Measurements from ENCODE around the gene WHRN.

The WHRN gene

DNA sequence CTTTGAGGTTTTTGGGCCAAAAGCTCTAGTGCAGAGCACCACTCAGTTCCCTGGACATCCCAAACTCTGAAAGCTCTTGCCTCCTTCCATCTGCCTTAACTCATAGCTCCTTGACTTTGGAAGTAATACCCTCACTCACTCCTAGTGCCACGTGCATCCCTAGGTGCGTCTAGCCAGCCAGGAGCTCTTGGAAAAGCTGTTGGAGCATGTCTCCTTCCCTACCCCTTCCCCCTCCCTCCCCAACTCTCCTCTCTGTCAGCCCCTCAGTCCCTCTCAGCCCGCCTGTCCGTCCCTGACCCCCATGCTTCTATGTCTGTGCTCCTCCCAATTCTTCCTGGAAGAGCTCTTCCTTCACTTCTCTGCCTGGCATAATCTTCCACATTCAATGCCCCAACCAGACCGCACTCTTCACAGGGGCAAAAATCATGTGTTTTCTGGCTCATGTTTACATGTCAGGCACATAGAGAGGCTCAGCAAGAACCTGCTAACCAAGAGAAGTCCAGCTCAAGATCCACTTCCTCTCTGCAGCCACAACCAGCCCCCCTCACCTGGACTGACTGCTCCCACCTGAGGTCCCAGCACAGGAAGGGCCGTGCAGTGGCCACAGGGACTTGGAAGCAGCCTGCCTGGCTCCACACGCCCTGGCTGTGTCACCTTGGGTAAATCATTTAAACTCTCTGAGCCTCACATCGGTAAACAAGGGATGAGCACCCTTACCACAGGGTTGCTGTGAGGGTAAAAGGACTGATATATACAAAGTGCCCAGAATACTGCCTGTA, 58.4 kb downstream of the WHRN start:
- DNase-seq = no peak

DNA sequence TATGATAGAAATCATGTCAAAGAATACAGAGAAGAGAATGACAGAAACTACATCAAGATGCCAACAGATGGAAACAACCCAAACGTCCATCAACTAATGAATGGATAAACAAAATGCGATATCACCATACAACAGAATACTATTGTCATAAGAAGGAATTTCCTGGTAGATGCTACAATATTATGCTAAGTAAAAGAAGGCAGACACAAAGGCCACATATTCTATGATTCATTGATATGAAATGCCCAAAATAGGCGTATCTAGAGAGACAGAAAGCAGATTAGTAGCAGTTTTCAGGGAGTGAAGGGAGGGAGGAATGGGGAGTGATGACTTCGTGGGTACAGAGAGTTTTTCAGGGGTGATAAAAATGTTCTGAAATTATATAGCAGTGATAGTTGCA, 59.2 kb downstream of the WHRN start:
- no peak for DNase-seq

DNA sequence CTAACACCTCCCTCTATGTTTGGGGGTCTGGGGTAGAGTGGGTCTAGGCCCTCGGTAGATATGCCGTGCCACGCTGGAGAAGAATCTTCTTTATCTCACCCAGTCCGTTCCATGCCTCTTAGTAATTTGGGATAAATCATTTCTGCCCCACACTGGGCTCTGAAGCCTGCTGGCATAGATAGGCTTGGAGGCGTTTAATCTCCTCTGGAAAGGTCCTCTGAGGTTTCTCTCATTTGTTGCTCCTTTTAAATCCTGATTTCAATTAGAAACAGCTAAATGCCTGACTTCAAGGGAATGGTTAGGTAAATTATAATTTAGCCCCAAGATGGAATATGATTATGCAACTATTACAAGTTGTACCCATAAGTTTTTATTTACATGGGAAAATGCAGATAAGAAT, 59.7 kb downstream of the WHRN start:
- no peak for DNase-seq

DNA sequence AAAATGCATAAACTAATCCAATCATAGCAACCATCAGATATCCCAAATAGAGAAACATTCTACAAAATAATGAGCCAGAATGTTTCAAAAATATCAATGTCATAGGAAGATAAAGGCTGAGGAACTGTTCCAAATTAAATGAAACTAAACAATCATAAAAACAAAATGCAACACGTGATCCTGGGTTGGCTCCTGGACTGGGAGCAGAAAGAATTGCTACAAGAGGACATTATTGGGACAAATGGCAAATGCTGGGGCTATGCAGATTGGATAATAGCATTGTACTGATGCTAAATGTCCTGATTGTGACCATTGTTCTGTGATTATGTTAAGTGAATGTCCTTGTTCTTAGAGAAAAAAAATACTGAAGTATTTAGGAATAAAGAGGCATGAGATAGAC, 63.3 kb downstream of the WHRN start:
- DNase-seq = no peak

DNA sequence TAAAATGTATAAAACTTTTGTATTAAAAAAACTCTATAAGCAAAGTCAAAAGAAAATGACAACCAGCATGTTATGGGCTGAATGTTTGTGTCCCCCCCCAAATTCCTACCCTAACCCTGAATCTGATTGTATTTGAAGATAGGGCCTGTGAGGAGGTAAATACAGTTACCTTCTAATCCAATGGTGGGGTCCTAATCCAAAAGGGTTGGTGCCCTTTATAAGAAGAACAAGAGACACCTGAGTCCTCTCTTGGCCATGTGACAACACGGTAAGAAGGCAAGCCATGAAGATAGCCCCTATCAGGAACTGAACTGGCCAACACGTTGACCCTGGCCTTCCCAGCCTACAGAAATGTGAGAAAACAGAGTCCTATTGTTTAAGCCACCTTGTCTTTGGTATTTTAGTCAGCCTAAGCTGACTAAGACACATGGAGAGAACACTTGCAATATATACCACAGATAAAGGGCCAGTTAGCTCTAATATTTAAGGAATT, 67.8 kb downstream of the WHRN start:
- DNase-seq = no peak

DNA sequence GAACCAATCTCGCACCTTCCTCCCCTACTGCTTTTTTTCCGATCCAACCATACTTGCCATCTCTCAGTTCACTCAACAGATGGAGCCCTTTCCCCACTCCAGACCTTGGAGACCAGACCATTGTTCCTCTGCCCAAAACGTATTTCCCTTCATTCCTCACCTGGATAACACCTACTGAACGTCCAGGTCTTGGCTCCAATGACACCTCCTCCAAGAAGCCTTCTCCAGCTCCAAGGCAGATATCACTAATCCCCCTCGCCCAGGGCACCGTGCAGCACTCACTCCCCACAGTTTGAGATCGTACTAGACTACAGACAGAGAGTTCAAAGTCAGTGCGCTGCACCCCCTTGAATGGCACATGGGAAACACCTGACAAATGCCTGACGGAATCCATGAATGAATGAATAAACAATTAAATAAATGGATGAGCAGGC, 70.4 kb downstream of the WHRN start:
- DNase-seq = peak; percentile 87

DNA sequence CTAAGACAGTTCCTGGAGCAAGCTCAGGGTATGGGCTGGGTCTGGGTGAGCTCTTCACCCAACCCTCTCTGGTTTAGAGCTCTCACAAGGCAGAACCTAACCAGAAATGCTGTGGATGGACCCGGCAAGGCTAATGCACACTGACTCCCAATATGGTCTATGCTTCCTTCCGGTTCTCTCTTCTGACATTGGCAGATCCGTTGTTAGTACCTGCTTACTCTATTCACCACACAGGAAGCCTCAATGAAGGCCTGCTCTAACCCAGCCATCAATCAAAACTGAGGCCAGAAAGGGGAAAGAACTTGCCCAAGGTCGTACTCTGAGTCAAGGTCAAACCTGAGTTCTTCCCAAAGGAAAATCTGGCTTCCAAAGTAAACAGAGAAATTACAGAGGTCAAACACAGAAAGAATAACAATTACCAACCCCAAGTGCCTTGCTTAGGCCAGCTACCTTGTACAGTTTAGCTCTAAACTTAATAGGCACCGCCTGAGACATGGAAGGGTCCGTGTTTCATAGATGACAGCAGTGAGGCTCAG, 71.5 kb downstream of the WHRN start:
- DNase-seq = no peak

DNA sequence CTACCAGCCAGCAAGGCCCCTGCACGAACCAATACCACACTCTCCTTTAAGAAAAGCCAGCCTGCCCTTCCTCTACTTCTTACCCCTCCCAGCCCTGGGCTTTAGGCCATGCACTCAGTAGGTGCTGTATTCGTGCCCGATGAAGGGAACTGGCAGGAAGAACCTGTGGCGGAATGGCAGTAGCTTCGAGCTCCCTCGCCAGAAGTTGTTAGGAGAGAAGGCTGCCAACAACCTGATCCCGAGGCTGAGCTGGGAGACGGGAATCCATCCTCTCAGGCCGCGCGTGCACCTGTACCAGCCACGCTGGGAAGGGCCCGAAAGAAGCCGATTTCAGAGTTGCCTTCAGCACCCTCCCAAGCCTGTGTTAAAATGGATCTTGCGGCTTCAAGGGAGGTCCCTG, 72.2 kb downstream of the WHRN start:
- DNase-seq = no peak

DNA sequence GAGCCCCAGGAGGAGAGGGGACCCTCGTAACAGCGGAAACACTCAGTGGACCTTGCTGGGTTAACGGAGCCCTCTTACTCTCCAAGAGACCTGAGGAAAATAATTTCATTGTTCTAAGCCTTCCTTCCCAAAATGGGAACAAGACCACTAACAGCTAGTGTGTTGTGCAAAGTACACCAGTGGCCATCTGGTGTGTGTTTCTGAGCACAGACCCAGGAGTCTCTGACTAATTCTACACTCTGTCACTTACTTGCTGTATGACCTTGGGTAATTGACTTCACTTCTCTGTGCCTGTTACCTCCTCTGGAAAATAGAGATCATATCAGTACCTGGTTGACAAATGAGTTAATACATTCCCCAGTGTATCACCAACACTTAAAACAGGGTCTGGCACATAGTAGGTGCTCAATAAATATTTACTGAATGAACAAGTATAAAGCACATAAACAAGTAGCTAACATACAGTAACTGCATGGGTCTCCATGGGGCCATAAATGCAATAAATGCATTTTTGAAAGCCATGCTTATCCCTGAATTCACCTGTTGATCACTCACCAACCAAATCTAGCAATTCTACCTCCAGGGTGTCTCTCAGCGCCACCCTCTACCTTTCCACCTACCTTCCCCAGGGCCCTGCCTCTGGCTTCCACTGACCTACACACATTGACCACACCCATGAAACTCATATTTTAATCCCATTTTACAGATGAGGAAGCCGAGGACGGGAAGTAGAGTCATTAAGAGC, 72.8 kb downstream of the WHRN start:
- DNase-seq = no peak

DNA sequence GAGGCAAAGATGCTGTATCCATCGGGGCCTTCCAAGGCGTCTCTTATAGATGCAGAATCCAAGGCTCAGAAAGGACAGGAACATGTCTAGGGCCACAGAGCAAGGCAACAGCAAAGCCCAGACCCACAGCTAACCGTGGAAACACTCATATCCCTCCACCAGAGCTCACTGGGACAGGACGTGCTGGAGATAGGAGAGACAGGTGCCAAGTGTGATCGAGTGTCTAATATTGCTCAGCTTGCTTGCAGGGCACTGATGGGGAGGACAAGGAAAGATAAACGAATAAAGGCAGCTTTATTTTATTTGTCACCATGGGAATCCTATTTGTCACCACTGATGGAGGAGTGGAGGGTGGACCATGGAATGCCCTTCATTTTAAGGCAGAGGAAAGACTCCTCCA, 73.5 kb downstream of the WHRN start:
- no peak for DNase-seq

DNA sequence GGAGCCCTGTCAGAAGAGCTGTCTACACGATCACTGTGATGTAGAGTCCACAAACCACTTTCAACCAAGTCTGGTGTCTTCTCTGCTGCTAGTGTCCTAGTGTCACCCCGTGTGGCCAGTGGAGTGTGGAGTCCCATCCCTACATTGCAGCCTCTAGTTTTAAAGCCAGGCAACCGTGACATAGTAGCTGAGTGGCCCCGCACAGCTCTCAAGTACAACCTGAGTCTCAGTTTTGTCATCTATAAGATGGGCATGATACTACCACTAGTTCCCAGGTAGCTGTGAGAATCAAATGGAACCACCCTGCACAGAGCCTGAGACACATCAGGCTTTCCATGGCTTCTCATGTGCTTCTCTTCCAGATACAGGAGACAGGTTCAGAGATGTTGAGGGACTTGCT, 74.3 kb downstream of the WHRN start:
- no peak for DNase-seq

DNA sequence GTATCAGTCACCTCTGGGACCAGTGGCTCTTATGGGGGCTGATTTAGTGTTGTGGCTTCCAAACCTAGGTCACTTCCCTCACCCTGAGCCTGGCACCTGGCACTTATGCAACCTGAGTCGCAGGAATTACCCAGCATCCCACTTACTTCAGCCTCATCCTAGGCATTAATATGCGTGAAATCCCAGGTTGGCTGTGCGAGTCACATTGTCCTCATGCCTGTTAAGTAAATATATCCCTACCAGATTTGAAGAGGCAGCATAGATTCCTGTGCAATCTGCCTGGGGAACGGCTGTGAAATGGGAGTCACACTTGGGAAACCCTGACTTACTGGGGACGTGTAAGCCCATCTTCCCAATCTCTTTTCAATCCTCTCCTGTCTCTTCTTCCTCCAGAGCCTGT, 74.8 kb downstream of the WHRN start:
- peak; percentile 80 for DNase-seq

DNA sequence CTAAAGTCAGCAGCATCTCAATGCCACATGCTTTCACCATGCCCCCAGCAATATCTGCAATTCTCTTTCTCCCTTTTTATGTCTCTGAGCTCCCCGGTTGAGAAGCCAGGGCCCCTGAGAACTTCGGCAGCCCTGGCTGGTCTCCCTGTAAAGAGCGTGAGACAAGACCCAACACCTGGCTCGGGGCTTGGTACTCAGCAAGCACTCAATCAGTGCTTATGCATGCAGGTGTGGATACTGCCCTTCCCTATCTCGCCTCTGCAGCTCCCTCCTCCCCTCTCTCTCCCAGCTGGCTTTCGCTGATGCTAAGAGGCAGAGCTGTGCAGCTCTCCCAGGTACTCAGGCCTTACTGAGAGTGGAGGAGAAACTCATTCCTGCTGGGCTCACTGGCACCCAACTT, 75.8 kb downstream of the WHRN start:
- DNase-seq = no peak

DNA sequence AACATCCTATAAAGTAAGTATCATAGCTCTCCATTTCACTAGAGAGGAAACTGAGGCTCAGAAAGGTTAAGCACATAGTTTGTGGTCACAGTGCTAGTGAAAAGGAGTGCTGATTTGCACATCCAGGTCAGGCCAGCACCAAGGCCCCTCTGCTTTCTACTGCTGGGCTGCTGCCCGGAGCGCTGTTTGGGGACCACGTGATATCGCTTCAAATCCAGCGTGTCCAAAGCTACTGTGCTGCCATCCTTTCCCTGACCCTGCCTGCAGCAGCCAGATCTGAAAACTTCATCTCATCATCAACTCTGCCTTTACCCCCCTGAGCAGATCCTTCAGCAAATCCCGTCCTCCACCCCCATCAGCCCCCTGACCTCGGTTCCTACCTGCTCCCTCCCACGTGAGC, 76.8 kb downstream of the WHRN start:
- no peak for DNase-seq

DNA sequence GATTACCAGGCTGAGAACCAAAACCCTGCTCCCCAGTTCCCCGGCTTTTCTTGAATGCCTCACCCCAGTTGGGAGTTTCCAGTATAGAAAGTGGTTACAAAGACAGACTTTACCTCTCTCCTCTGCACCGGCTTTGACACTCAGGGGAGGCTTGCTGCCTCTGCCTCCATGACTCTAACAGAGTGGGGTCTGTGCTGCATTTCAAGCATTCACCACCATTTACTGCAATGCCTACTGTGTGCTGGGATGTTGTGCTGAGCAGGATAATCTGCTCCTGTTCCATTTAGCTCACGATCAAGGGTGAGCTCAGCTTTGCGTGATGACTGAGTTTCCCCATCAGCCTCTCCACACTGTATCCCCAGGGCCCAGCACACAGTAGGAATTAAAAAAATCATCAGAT, 77.6 kb downstream of the WHRN start:
- DNase-seq = no peak

DNA sequence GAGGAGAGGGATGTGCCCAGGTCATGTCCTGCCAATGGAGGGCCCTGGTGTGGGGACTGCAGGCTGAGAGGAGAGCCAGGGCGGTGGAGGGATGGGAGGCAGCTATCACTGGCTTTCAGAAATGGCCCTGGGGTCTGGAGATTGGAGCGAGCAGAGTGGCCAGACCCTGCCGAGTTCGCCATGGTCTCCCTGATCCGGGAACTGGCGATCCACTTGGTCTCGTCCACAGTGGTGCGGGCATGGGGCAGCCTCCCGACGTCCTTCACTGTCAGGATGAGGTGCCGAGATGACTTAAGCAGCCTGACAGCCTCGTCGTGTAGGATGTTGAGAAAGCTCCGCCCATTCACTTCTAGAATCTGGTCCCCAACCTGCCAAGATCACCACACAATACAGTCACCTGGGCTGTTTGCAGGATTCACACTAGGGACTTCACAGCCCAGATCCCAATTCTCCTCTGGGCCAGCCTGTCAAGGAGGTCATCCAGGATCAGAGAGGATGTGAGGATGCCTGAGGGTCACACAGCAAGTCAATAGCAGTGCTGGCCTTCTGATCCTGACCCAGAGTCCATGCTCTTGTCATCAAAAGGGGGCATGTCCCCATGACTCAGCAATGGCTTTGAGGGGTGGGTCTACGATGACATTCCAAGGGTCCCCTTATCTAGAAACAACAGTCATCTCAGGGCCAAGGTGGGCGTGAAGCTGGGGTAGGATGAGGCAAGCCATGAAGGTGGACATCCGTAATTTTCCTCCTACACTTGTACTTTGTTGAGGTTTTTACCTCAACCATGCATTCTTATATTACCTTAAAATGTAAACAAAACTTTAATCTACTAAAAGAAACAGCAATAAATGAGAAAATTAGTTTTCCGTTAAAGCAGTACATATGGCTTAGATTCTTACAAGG, 79.0 kb downstream of the WHRN start:
- no peak for DNase-seq

DNA sequence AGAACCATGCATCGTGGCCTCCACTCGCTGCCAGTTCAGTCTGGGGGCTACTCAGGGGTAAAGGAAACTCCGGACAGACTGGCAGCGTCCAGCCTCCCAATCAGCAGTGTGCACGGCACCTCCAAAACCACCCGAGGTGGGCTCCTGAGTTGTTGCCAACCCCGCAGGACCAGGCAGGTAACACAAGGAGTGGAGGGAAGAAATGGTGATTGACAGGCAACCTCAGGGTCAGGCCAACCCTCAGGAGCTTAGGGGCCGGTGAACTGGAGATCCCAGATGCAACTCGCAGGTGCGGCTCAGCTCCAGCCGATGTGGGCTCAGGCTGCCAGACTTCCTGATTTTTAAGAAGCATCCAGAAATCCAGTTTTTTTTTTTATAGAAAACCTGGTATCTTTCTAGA, 80.1 kb downstream of the WHRN start:
- DNase-seq = no peak

DNA sequence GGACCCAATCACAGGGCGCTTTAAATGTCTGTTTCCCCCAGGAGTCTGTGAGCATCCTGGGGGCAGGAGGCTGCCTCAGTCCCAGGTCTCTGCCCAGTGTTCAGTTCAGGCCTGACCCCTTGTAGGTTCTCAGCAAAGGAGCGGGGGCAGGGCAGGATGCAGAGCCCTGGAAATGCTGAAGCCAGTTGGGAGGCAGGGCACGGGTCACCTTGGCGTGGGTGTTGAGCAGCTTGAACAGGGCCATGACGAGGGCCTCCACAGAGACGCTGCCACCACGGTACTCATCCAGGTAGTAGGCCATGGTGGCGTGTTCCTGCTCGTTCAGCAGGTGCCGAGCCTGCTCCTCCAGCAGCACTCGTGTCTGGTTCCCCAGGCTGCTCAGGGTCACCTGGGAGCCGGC, 81.1 kb downstream of the WHRN start:
- DNase-seq = no peak

DNA sequence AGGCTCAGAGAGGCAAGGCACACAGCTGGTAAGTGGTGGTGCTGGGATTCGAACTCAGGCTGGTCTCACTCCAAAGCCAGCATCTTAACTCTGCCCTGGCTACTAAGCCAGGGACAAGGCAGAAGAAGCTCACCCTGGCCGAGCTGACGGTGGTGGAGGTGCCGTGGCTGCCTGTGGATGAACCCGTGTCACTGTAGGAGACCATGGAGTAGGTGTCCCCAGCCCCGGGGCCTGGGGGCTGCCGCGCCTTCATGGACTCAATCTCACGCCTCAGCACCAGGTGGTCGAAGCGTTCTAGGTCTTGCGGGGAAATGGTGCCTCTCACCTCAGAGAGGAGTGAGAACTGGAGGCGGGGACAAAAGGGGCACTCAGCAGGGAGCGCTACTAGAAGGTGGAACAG, 82.1 kb downstream of the WHRN start:
- DNase-seq = no peak

DNA sequence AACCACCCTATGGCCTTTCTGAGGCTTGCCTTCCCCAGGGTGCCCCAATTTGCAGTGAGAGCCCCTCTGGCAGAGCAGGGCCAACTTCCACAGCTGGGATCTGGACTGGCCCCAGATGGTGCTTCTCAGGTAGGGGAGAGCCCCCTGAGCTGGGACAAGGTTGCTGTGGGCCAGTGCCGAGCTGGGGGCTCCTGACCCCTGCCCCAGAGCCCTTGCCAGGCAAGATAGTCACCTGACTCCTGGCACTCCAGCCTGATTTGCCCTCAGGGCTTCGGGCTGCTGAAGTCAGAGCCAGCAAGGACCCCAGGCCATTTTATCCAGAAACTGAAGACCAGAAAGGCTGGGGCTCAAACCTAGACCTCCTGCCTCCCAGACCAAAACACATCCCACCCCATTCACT, 84.1 kb downstream of the WHRN start:
- DNase-seq = no peak

DNA sequence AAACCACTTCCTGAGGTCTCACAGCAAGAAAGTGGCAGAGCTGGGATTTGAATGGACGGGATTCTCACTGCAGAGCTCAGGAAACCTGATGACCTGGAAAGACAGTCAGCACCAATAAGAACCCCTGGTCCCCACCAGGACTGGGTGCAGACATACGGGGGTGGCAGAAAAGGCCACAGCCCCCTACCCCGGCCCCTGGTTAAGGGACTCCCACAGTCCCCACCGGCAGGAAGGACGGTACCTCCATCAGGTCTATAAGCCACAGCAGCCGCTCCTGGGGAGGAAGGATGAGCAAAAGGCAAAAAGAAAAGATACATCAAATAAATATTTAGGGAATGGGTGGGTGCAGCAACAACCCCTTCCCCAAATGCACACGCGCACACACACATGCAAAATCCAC, 85.5 kb downstream of the WHRN start:
- no peak for DNase-seq

DNA sequence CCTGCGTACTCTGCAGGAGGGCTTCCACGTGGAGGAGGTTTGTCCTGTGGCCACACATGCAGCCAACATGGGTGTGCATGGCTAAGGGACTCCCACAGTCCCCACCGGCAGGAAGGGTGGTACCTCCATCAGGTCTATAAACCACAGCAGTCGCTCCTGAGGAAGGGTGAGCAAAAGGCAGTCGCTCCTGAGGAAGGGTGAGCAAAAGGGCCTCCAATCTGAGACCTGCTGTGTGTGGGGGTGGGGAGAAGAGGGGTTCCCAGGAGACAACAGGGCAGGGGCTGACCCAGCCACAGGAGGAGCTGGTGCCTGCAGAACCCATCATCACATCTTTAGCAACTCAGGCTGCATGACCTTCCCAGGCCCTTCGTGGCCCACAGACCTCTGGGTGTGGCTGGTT, 87.2 kb downstream of the WHRN start:
- DNase-seq = no peak

DNA sequence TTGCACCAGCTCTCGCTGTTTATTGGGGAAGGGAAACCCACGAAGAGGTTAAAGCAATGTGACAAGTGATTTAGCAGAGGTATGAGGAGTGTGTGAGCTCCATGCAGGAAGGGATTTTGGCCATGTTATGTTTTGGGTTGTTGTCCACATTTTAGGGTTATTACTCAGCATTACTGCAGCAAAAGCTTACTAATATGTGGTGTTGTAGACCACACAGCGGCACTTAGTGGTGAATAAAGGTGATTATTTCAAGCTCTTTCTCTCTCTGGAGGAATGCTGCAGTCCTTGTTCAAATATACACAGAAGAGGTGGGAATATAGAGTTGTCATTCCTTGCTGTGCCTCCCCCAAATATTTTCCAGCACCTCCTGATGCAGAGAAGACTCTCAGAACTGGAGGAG, 87.8 kb downstream of the WHRN start:
- DNase-seq = no peak

Measured in NCI-H2171 treated with DMSO at 0.1 percent for 48 hours (cell line).